GM19239 (cell line): ENCODE measurements around the gene MYO7B.

Experiments
- DNase-seq: peaks from one replicate; pipeline ENCODE4 v3.0.0; 2011; ENCODE audit warnings: low spot score; ENCODE audit not compliant: insufficient read length
- FAIRE-seq: peaks from 2 replicates; lab custom pipeline; 2011; peaks lifted over from hg19 to GRCh38; lab: Jason Lieb, UNC

The MYO7B gene

GRCh38 chr2:127604986-127605385, 69.5 kb downstream of the MYO7B start:
- no peak for FAIRE-seq
- DNase-seq = no peak

GRCh38 chr2:127605691-127606263, 70.3 kb downstream of the MYO7B start:
- no peak for DNase-seq
- no peak for FAIRE-seq

- FAIRE-seq (no peak), DNase-seq (no peak)
Measured at GRCh38 chr2:127606625-127607398, 71.3 kb downstream of the MYO7B start.

- DNase-seq (no peak), FAIRE-seq (no peak)
Measured at GRCh38 chr2:127607399-127607908, 72.0 kb downstream of the MYO7B start.

GRCh38 chr2:127608061-127609030, 72.9 kb downstream of the MYO7B start:
- no peak for FAIRE-seq
- no peak for DNase-seq

DNA sequence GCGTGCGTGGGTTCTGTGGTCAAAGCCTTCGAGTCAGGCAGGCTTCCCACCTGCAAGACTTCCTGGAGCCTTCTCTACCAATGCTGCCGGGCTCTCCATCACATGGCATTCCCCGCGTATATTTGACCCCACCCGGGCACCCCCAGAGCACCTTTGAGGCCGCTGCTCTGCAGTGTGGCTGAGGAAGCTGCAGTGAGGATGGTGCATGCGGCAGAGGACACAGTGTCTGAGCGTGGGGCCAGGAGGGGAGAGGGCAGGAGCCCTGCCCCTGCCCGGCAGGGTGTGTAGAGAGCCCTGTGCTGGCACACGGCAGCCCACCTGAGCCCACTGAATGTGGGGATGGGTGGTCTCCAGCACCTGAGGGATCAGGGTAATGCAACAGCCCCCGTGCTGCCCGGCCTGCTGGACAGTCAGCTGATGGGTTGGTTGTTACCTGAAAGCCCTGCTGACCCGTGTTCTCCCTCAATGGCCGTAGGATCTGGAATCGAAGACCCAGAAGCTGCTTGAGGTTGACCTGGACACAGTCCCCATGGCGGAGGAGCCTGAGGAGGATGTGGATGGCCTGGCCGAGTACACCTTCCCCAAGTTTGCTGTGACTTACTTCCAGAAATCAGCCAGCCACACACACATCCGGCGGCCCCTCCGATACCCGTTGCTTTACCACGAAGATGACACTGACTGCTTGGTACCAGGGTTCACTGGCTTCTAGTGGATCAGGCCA, 73.7 kb downstream of the MYO7B start:
- DNase-seq (no peak), FAIRE-seq (no peak)

DNA sequence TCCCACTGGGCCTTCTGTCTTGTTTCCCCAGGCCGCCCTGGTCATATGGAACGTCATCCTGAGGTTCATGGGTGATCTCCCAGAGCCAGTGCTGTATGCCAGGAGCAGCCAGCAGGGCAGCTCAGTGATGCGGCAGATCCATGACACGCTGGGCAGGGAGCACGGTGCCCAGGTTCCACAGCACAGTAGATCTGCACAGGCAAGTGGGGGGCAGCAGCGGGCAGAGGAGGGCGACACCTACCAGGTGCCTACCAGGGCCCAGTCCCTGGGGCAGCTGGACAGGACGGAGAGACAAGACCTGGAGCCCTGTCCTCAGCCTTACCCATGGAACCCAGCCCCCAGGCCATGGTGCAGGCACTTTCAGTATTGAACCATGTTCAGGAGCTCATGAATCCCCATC, 74.3 kb downstream of the MYO7B start:
- FAIRE-seq (no peak), DNase-seq (no peak)

DNA sequence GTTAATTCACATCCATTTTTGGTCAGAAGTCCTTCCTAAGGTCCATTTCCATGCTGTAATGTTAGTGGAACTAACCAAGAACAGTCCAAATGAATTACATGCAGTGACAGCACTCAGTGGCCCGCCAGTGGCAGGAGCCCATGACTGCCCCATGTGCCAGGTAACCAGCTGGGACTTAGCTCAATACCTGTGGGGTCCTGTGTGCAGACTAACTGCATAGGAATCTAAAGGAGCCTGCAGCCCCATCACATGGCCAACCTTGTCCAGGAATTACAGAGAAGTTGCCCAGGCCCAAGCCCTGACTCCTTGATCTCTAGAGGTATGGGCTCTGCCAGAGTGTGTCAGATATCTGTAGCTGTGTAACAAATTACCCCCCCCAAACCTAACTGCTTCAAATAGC, 75.1 kb downstream of the MYO7B start:
- FAIRE-seq = no peak
- no peak for DNase-seq

- DNase-seq = no peak
- FAIRE-seq = no peak
Measured at GRCh38 chr2:127611076-127611925, 75.8 kb downstream of the MYO7B start.

GRCh38 chr2:127612111-127612822, 76.8 kb downstream of the MYO7B start:
- DNase-seq (no peak), FAIRE-seq (no peak)

DNA sequence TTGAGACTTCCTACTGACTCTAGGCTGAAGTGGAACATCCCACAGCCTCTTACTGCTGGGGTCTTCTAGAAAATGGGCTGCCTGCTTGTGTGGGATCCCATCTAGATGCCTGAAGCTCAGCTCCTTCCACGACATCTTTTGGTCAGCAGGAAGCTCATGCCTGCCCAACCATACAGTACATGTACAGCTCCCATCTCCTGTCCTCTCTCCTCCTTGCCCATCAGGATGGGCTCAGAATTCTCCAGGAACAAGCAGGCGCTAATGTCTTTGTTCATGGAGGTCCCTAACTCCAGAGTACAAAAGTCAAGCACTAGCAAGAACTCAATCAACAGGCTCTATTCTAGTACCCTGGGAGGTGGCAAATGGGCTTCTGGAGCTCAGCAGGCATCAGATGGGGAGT, 78.8 kb downstream of the MYO7B start:
- DNase-seq = no peak
- no peak for FAIRE-seq

GRCh38 chr2:127614731-127615130, 79.2 kb downstream of the MYO7B start:
- no peak for DNase-seq
- FAIRE-seq = no peak

DNA sequence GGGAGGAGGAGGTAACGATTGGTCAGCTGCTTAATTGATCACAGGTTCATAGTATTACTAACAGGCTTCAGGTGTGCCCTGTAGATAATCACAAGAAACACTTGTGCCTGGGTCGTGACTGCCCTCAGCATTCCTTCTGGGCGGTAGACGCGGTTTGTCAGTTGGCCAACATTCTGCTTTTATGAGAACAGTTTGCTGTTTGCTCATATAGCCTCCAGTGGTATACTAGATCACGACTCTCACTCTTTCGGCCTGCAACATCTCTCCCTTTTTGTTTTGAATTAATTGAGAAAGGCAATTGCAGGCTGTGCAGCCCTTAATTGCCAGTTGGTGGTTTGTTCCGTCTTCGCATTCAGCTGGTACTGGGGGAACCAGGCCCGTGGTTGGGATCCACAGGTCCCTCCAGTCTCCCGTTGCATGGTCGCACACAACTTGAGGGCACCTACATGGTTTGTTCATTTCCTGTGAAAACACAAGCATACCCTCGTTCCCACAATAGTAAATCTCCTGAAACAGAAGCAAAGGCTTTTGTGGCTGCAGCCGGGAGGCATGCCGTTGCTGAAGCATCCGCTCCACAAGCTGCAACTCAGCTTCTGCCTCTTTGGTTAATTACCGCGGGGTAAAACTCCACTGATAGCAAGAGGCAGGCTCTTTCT, 80.2 kb downstream of the MYO7B start:
- no peak for DNase-seq
- FAIRE-seq = no peak

GRCh38 chr2:127618551-127619202, 83.2 kb downstream of the MYO7B start:
- no peak for DNase-seq
- FAIRE-seq = no peak

DNA sequence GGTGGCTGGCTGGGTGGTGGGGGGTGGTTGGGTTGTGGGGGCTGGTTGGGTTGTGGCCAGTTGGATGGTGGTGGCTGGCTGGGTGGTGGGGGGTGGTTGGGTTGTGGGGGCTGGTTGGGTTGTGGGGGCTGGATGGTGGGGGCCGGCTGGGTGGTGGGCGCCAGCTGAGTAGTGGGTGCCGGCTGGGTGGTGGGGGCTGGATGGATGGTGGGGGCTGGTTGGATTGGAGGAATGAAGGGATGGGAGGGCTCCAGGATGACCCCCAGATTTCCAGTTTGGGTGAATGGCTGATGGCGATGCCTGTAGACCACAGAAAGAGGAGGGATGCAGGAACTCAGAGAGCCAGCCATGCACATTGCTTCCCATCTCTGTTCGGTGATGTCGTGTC, 83.7 kb downstream of the MYO7B start:
- FAIRE-seq (no peak), DNase-seq (no peak)

GRCh38 chr2:127619877-127620705, 84.6 kb downstream of the MYO7B start:
- FAIRE-seq = no peak
- no peak for DNase-seq

DNA sequence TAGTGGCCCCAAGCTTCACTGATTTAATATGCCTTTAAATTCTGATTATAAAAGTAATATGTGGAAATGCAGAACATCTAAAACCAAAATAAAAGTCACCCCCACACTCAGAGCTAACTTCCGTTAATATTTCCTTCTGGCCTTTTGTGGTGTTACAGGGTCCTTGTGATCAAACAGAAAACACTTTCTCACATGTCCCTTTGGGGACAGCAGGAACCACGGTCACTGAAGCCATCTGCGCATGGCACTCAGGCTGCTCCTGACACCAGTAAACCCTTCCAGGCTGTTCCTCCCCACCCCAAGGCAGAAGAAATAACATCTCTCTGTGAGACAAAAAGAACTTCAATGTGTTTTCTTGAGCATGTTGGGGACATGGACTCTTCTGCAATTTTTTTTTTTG, 85.4 kb downstream of the MYO7B start:
- no peak for DNase-seq

More for the DNA sequence above, 85.4 kb downstream of the MYO7B start:
- peak; percentile 18 for FAIRE-seq
